Measurements from ENCODE around the gene GNG4.

- TF ChIP-seq, protein P1, sequence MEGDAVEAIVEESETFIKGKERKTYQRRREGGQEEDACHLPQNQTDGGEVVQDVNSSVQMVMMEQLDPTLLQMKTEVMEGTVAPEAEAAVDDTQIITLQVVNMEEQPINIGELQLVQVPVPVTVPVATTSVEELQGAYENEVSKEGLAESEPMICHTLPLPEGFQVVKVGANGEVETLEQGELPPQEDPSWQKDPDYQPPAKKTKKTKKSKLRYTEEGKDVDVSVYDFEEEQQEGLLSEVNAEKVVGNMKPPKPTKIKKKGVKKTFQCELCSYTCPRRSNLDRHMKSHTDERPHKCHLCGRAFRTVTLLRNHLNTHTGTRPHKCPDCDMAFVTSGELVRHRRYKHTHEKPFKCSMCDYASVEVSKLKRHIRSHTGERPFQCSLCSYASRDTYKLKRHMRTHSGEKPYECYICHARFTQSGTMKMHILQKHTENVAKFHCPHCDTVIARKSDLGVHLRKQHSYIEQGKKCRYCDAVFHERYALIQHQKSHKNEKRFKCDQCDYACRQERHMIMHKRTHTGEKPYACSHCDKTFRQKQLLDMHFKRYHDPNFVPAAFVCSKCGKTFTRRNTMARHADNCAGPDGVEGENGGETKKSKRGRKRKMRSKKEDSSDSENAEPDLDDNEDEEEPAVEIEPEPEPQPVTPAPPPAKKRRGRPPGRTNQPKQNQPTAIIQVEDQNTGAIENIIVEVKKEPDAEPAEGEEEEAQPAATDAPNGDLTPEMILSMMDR (conservative IDR thresholded peaks at IDR 0.05 in 1 of 2, IDR thresholded peaks at IDR 0.05 in 1 of 2; ENCODE audit: low read depth in 1 of 2, low read length in 2 of 2), result no peak
- no peak for TF ChIP-seq EZH2 (IDR thresholded peaks at IDR 0.05; ENCODE audit: low read length, missing control alignments)
These were observed 1.7 kb upstream of the GNG4 start for GRCh38 chr1:235651170-235651806.
